ENCODE measurements around the gene PGGHG. TPM values are rescaled to one million over a fixed set of nuclear protein-coding genes. Genes with fewer than 3 reads are reported as not detected.
A peak's percentile ranks its signal among the peaks of the same experiment; 100 is the strongest.

Gene PGGHG
- total and polyA plus RNA-seq, 8 donors, result 8.9 to 4,700 (median 357) TPM

GRCh38 chr11:303363-303762 is 14.4 kb downstream of the PGGHG start:
- no peaks in the 10 kb centered on the region for H3K36me3 ChIP-seq
- FAIRE-seq (no peak), ATAC-seq (no peak), DNase-seq (peak in 2 of 6 donors; percentile 18 to 33)
- no peaks in the 10 kb centered on the region for H3K9me3 ChIP-seq
- no peak overlapping the region for H3K27ac ChIP-seq
- WGBS, 2 donors, result 75 to 81% methylated on average over 12 of the region's 12 CpGs
- TF ChIP-seq CTCF (IDR thresholded peaks at IDR 0.05), result no peak
- peaks cover 0 to 3% (median 0%) of the 10 kb centered on the region in 3 donors for H3K4me1 ChIP-seq
- H3K27me3 ChIP-seq, result no peaks in the 10 kb centered on the region
- H3K4me3 ChIP-seq, result no peak overlapping the region
- intact Hi-C loops (cut with DNase I), result loop anchor here in 1 of 3 donors (10.0 kb wide), 1 partner anchor 51 kb away; no protein-coding TSS in a partner anchor

GRCh38 chr11:304061-304506 is 15.2 kb downstream of the PGGHG start:
- intact Hi-C loops (cut with DNase I), result loop anchor here in 1 of 3 donors (10.0 kb wide), 1 partner anchor 51 kb away; no protein-coding TSS in a partner anchor
- TF ChIP-seq CTCF (IDR thresholded peaks at IDR 0.05), result no peak
- H3K27me3 ChIP-seq, result no peaks in the 10 kb centered on the region
- H3K4me1 ChIP-seq, result peaks cover 0 to 3% (median 0%) of the 10 kb centered on the region in 3 donors
- no peak overlapping the region for H3K27ac ChIP-seq
- WGBS, 2 donors, result 62 to 63% methylated on average over 52 of the region's 52 CpGs
- ATAC-seq (no peak), DNase-seq (peak in 4 of 6 donors; percentile 21 to 79 (median 62)), FAIRE-seq (no peak)
- H3K9me3 ChIP-seq, result no peaks in the 10 kb centered on the region
- no peak overlapping the region for H3K4me3 ChIP-seq
- H3K36me3 ChIP-seq, result no peaks in the 10 kb centered on the region

- H3K27ac ChIP-seq, result no peak overlapping the region
- FAIRE-seq (no peak), ATAC-seq (peak in 3 of 4 donors; percentile 60 to 72 (median 60))
Observed at GRCh38 chr11:304915-305843, 16.3 kb downstream of the PGGHG start.

GRCh38 chr11:305844-306211 is 16.9 kb downstream of the PGGHG start:
- intact Hi-C loops (cut with DNase I), result loop anchor here in 2 of 3 donors (5.0 to 10.0 kb wide), 2 partner anchors 46 to 49 kb away; no protein-coding TSS in a partner anchor

More at GRCh38 chr11:304915-305843, 16.3 kb downstream of the PGGHG start:
- DNase-seq, result peak in 4 of 6 donors; percentile 33 to 65 (median 60)
- TF ChIP-seq CTCF (IDR thresholded peaks at IDR 0.05), result peak; percentile 39 to 50 (median 48)
- H3K4me3 ChIP-seq, result no peak overlapping the region
- no peaks in the 10 kb centered on the region for H3K36me3 ChIP-seq
- no peaks in the 10 kb centered on the region for H3K9me3 ChIP-seq
- intact Hi-C loops (cut with DNase I), result loop anchor here in 2 of 3 donors (5.0 to 10.0 kb wide), 2 partner anchors 47 to 50 kb away; no protein-coding TSS in a partner anchor
- 18 to 23% methylated on average over 19 of the region's 19 CpGs for WGBS, 2 donors
- H3K4me1 ChIP-seq, result peaks cover 0 to 5% (median 3%) of the 10 kb centered on the region in 3 donors
- H3K27me3 ChIP-seq, result no peaks in the 10 kb centered on the region

More at GRCh38 chr11:305844-306211, 16.9 kb downstream of the PGGHG start:
- peak in 2 of 6 donors; percentile 5 to 11 for DNase-seq
- FAIRE-seq, result no peak
- Histone ChIP-seq H3K4me3 (no peak overlapping the region), H3K36me3 (no peaks in the 10 kb centered on the region), H3K27me3 (no peaks in the 10 kb centered on the region), H3K4me1 (peaks cover 0 to 5% (median 3%) of the 10 kb centered on the region in 3 donors), H3K27ac (no peak overlapping the region), H3K9me3 (no peaks in the 10 kb centered on the region)
- 68 to 74% methylated on average over 10 of the region's 10 CpGs for WGBS, 2 donors
- TF ChIP-seq CTCF (IDR thresholded peaks at IDR 0.05), result no peak
- no peak for ATAC-seq
